Right cardiac atrium (tissue), 5 donors: ENCODE measurements around the gene CELSR2. TPM values are rescaled to one million over a fixed set of nuclear protein-coding genes. Genes with fewer than 3 reads are reported as not detected.

Experiments used
- ATAC-seq, 2 donors: fragments of 200-7000 bp; cut with Tn5 transposase; one replicate each; pipeline versions ENCODE4 v1.8.0 to v1.9.1; 2020; ENCODE audit warnings: moderate library complexity in 2 of 2, mild to moderate bottlenecking in 1 of 2
- DNase-seq, 3 donors: peaks; one replicate each; pipeline ENCODE4 v3.0.0-alpha.2; 2020
- H3K27ac ChIP-seq: one replicate; pipeline ENCODE4 v1.5.1; 2013; ENCODE audit warnings: mild to moderate bottlenecking, low read length, control low read depth, moderate library complexity
- H3K27me3 ChIP-seq: one replicate; pipeline ENCODE4 v1.6.1; 2013; ENCODE audit not compliant: control insufficient read depth, insufficient read depth
- H3K4me1 ChIP-seq: one replicate; pipeline ENCODE4 v1.6.1; 2013; ENCODE audit warnings: low read length; ENCODE audit not compliant: control insufficient read depth, insufficient read depth
- H3K4me3 ChIP-seq: one replicate; pipeline ENCODE4 v1.5.1; 2013; ENCODE audit warnings: low read length, control low read depth
- H3K9me3 ChIP-seq: one replicate; pipeline ENCODE4 v1.6.1; 2013; ENCODE audit warnings: low read length; ENCODE audit not compliant: control insufficient read depth
- WGBS: extraction: QIAGEN DNeasy Blood & Tissue Kit; methylation state at CpG from one replicate; pipeline ENCODE4 v1.1.7; 2013; 5-methylcytosine and 5-hydroxymethylcytosine counted together
- intact Hi-C, 4 donors: fragments of 100-400 bp; cut with DNase I; formaldehyde crosslinking; loops; one replicate each; pipeline versions ENCODE4 v1.11.0 to v1.14.0; 2022 to 2023
- polyA plus RNA-seq: library from polyadenylated mRNA; stranded (reverse); fragments of 200-250 nt; gene quantifications from one replicate; pipeline ENCODE4 v1.2.3, GENCODE V29; 2013
- total RNA-seq, 4 donors: library from RNA; stranded (reverse); fragmentation: NEBNext Ultra II Directional; extraction: Animal tissue kit (Norgen Biotek cat#: 25700); gene quantifications; one replicate each; pipeline ENCODE4 v1.2.1, GENCODE V29; 2021
- donor health status: healthy with polysubstance abuse.
- donor health status: DM: no; HTN: yes; CAD: no.
- donor health status: DM: no; HTN: no; CAD: no.
- donor health status: DM: no; HTN: yes; CAD: no; lungs with severe emphysema.
- donor health status: DM: yes; HTN: yes; CAD: no.

The CELSR2 gene
- total and polyA plus RNA-seq, 5 donors, result 16.0 to 33.2 (median 27.0) TPM

- DNase-seq (no peak), ATAC-seq (no peak)
- Histone ChIP-seq H3K4me1 (no peaks in the 10 kb centered on the region), H3K27ac (no peak overlapping the region), H3K9me3 (no peaks in the 10 kb centered on the region), H3K27me3 (no peaks in the 10 kb centered on the region), H3K4me3 (no peak overlapping the region)
- WGBS, result 96% methylated on average over 7 of the region's 7 CpGs
- intact Hi-C loops, result no loop called here
Observed at GRCh38 chr1:109235137-109235536, 14.2 kb upstream of the CELSR2 start.

GRCh38 chr1:109237512-109237911 lies 11.8 kb upstream of the CELSR2 start:
- Histone ChIP-seq H3K4me3 (no peak overlapping the region), H3K27me3 (no peaks in the 10 kb centered on the region), H3K9me3 (no peaks in the 10 kb centered on the region), H3K27ac (no peak overlapping the region), H3K4me1 (peaks cover 5% of the 10 kb centered on the region)
- DNase-seq (no peak), ATAC-seq (no peak)
- intact Hi-C loops, result no loop called here
- WGBS, result 88% methylated on average over 3 of the region's 3 CpGs

GRCh38 chr1:109238382-109238781 lies 11.0 kb upstream of the CELSR2 start:
- 84% methylated on average over 2 of the region's 2 CpGs for WGBS
- no peak overlapping the region for H3K27ac ChIP-seq

GRCh38 chr1:109239047-109239408 lies 10.3 kb upstream of the CELSR2 start:
- 79% methylated on average over 5 of the region's 5 CpGs for WGBS
- H3K9me3 ChIP-seq, result no peaks in the 10 kb centered on the region
- no peak overlapping the region for H3K4me3 ChIP-seq
- DNase-seq (no peak), ATAC-seq (no peak)
- H3K27ac ChIP-seq, result no peak overlapping the region
- H3K27me3 ChIP-seq, result no peaks in the 10 kb centered on the region
- intact Hi-C loops, result no loop called here
- peaks cover 5% of the 10 kb centered on the region for H3K4me1 ChIP-seq

More at GRCh38 chr1:109238382-109238781, 11.0 kb upstream of the CELSR2 start:
- Histone ChIP-seq H3K27me3 (no peaks in the 10 kb centered on the region), H3K9me3 (no peaks in the 10 kb centered on the region), H3K4me1 (peaks cover 5% of the 10 kb centered on the region), H3K4me3 (no peak overlapping the region)
- intact Hi-C loops, result no loop called here
- DNase-seq, result no peak
- ATAC-seq, result no peak

GRCh38 chr1:109239409-109240068 lies 9.8 kb upstream of the CELSR2 start:
- WGBS, result 69% methylated on average over 6 of the region's 6 CpGs
- ATAC-seq (peak; percentile 26 to 44), DNase-seq (no peak)
- Histone ChIP-seq H3K4me1 (peaks cover 5% of the 10 kb centered on the region), H3K27ac (no peak overlapping the region), H3K4me3 (no peak overlapping the region), H3K9me3 (no peaks in the 10 kb centered on the region), H3K27me3 (no peaks in the 10 kb centered on the region)
- intact Hi-C loops, result no loop called here

GRCh38 chr1:109240158-109241152 lies 8.9 kb upstream of the CELSR2 start:
- DNase-seq (peak; percentile 78 to 91 (median 86)), ATAC-seq (peak; percentile 48 to 66)
- Histone ChIP-seq H3K4me1 (peaks cover 5% of the 10 kb centered on the region), H3K27me3 (no peaks in the 10 kb centered on the region), H3K27ac (peak overlapping the region; percentile 15), H3K9me3 (no peaks in the 10 kb centered on the region), H3K4me3 (no peak overlapping the region)
- 20% methylated on average over 26 of the region's 26 CpGs for WGBS
- intact Hi-C loops, result no loop called here

- 22% methylated on average over 6 of the region's 6 CpGs for WGBS
Observed at GRCh38 chr1:109241344-109241743, 8.0 kb upstream of the CELSR2 start.

GRCh38 chr1:109241841-109242345 lies 7.4 kb upstream of the CELSR2 start:
- Histone ChIP-seq H3K4me1 (peaks cover 5% of the 10 kb centered on the region), H3K27me3 (no peaks in the 10 kb centered on the region), H3K9me3 (no peaks in the 10 kb centered on the region), H3K4me3 (no peak overlapping the region), H3K27ac (no peak overlapping the region)
- ATAC-seq (peak in 1 of 2 donors; percentile 1), DNase-seq (no peak)
- intact Hi-C loops, result no loop called here
- 15% methylated on average over 8 of the region's 8 CpGs for WGBS

More at GRCh38 chr1:109241344-109241743, 8.0 kb upstream of the CELSR2 start:
- Histone ChIP-seq H3K27ac (no peak overlapping the region), H3K4me1 (peaks cover 5% of the 10 kb centered on the region), H3K9me3 (no peaks in the 10 kb centered on the region), H3K4me3 (no peak overlapping the region), H3K27me3 (no peaks in the 10 kb centered on the region)
- ATAC-seq, result peak; percentile 8 to 13
- DNase-seq, result no peak
- intact Hi-C loops, result no loop called here

- no peaks in the 10 kb centered on the region for H3K9me3 ChIP-seq
- no peak overlapping the region for H3K27ac ChIP-seq
- no peak overlapping the region for H3K4me3 ChIP-seq
- no peaks in the 10 kb centered on the region for H3K27me3 ChIP-seq
- intact Hi-C loops, result no loop called here
- ATAC-seq (peak; percentile 39 to 44), DNase-seq (peak in 2 of 3 donors; percentile 78 to 85)
- peaks cover 5% of the 10 kb centered on the region for H3K4me1 ChIP-seq
- WGBS, result 37% methylated on average over 7 of the region's 7 CpGs
Observed at GRCh38 chr1:109242387-109242786, 7.0 kb upstream of the CELSR2 start.

- DNase-seq, result no peak
- ATAC-seq, result no peak
- Histone ChIP-seq H3K27ac (no peak overlapping the region), H3K9me3 (no peaks in the 10 kb centered on the region), H3K4me1 (peaks cover 5% of the 10 kb centered on the region), H3K27me3 (no peaks in the 10 kb centered on the region), H3K4me3 (no peak overlapping the region)
- 64% methylated on average over 5 of the region's 5 CpGs for WGBS
- intact Hi-C loops, result no loop called here
Observed at GRCh38 chr1:109243221-109243620, 6.1 kb upstream of the CELSR2 start.
